Activated CD4-positive, alpha-beta T cell treated with anti-CD3 and anti-CD28 coated beads, Interleukin-2, amount 50 U/mL, for 16 hours (primary cell): ENCODE measurements around the gene ZDHHC14.

Experiments used
- DNase-seq: peaks from one replicate; pipeline ENCODE4 v3.0.0-alpha.2; 2020

Gene ZDHHC14

DNA sequence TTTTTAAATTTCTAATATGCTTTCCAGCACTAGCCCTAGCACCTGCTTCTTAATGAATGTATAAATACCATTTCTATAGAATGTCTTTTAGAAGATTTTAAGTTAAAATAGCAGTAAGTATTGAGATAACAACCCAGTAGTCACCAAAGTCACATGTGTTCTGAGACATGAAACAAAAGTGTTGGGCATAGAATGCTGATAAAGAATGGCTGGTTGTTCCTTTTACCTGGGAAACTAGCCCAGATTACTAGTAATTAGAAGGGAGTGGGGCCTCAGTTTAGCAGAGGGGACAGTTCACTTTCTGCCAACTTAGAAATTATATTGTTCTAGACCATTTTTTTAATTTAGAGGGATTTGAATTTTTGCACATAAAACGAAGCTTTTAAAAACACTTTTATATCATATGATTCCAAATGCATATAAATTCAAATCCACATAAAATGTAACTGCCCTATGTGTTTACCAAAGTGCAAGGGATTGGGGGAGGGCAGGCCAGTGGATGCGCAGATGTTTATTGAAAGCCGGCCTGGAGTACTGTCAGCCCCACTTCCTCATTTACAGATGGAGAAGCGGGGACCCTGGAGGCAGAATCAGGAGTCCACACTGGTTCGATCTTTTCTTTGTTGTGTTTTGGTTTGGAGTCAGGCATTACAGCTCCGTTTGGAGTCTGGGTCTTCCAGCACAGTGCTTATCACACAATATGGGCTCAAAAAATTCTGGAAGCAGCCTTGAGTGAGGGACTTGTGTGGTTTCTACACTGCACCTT lies 139.8 kb downstream of the ZDHHC14 start:
- DNase-seq = no peak

DNA sequence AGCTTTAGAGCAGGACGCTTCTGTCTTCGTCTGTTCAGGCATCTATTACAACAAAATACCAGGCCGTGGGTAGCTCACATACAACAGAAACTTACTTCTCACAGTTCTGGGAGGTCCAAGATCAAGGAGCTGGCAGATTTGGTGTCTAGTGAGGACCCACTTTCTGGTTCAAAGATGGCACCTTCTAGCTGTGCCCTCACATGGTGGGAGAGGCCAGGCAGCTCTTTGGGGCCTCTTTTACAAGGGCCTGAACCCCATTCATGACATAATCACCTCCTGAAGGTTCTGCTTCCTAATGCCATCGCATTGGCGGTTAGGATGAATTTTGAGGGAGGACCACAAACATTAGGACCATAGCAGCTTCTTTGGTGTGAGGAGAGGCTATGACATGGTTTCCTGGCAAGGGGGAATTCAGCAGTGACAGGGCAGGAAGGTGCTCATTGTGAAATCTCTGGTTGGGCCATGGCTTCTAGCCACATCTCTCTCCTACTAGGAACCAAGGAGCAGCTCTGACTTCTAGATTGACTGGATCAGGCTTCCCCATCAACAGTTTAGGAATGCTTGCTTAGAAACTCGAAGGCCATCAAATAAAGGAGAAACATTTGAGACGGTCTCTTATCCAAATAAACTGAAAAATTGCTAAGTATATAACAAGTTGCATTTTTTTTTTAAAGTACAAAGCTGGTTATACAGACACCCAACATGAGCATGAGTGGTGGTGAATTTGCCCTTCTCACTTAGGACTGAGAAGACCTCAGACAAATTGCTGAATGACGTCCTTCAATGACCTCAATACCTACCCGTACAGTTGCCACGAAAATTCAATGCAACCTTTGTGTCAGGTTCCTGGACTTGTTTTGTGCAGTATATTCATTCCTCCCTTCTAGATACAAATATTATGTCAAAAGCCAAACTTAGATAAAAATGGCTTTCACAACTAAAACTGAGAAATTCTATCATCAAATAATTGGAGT lies 140.7 kb downstream of the ZDHHC14 start:
- peak; percentile 12 for DNase-seq

DNA sequence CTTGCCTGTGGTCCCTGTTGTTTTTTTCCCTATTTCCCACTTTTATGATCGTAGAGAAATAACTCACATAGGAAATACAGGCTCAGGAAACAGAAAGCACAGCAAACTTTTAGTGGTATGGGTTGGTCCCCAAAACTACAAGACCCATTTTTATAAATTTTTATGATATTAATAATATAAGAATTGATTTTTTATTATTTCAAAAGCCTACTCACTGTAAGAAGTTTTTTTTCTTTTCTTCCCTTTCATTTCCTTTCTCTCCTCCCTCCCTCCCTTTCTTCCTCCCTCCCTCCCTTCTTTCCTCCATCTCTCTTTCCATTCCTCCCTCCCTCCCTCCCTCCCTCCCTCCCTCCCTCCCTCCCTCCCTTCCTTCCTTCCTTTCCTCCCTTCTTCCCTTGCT lies 141.5 kb downstream of the ZDHHC14 start:
- DNase-seq = no peak

DNA sequence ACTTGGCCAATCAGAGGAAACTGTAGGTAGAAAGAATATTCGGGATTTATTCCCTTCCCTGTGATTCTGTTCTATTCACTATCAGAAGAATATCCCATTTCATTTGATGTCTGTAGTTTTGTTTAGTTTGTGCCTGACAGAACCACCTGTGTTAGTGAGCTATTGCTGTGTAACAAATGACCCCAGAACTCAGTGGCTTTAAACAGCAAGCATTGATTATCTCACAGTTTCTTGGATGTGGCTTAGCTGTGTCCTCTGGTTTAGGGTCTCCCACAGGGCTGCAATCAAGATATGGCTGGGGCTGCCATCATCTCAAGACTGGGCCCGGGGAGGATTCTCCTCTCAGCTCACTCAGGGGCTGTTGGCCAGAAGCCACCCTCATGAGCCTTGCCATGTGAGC lies 143.7 kb downstream of the ZDHHC14 start:
- no peak for DNase-seq

DNA sequence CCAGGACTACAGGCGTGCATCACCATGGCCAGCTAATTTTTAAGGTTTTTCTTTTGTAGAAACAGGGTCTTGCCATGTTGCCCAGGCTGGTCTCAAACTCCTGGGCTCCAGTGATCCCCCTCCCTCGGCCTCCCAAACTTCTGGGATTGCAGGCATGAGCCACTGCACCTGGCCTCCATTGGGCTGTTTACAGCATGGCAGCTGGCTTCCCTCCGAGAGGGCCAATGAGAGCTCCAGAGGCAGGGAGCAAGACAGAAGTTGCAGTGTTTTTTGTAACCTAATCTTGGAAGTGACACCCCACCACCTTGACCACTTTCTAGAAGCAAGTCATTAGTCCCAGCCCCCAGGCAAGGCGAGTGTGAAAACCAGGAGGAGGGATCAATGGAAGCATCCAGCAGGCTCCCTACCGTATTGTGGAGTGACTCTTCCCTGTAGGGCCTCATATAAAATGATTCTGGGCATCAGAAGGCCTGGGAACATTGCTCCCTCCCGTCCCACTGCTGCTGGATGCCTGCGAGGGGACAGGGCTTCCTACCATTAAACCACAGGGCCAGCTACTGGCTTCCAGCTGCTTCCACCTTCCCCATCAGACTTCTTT lies 144.4 kb downstream of the ZDHHC14 start:
- DNase-seq = no peak

DNA sequence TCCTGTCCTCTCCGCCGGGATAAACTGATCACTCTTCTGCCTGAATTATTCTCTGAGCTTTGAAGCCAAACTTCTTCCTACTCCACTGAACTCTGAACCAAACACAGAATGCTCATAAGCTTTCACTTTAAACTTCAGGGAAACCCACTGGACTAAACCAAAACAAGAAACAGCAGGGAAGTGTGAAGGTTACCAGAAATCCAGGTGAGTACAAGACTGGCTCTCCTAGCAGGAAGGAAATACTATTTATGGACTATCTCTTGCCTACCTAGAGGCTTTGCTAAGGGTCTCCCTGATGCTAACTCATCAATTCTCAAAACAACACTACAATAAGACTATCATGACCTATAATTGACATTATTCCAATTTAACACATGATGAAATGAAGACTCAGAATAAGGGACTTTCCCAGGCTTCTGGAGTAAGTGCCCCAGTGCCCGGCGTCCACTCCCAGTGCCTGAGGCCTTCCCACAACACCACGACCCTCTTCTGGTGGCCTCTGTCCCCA lies 145.0 kb downstream of the ZDHHC14 start:
- DNase-seq = no peak

DNA sequence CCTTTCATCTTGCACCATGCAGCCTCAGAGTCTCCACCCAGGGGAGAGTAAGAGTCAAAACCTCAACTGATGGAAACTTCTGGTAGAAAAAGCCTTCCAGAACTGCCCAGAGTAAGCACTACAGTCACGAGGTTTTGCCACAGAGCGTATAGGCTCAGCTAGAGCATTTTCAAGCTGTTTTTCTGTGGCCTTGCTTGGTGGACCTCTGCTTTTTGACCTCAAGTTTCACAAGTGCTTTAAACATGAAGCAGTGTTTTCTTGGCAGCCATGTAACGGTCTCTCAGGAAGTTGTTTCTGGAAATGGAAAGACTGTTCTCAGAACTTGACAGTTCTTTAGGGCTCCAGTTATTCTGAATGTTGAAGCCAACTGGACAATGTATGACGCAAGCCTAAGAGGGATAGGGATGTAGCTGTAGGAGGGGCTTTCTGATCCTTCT lies 146.5 kb downstream of the ZDHHC14 start:
- DNase-seq = peak; percentile 46

DNA sequence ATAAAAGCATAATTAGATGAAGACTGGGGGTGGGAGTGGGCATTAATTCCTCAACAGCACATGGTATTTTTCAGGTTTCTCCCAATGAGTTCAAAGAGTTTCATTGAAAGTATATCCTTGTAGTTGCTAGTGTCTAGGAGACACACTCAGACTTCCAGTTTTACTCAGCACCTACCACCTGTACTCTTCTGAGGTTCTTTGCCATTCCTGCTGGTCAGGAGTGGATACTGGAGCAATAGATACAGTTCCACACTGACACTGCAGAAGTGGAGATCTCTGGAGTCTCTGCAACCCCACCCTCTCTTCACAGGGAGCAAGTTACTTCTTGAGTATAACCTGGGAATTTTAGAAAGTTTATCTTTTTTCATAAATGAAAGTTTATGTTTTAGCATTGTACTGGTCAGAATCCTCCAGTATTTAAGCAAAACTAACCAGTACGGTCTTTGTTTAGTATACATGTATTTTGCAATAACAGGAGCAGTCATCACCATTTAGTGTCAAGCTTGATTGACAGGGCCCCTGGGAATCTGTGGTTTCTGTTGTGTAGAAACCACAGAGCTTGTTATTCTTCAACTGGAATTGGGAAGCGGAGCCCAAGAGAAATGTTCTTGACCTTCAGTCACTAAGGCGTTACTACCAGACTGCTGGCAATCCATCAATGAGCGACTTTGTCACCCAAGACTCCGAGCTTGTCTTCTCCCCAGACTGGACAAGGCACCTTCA lies 148.1 kb downstream of the ZDHHC14 start:
- no peak for DNase-seq

DNA sequence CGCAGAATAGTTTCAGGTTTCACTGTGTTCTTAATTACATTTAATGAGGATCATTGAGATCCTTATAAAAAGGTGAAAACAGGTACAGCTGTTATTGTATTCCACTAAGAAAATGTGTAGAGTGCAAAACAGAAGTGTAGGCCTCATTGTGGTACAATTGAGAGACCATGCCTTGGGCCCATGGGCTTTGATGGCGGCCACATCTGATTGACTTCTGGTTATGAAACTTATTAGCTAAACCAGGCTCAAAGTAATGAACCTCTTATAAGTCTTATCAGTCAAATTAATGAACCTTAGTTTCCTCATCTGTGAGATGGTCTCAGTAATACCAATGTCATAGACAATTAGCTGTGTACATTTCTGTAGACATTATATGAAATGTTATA lies 148.7 kb downstream of the ZDHHC14 start:
- no peak for DNase-seq

DNA sequence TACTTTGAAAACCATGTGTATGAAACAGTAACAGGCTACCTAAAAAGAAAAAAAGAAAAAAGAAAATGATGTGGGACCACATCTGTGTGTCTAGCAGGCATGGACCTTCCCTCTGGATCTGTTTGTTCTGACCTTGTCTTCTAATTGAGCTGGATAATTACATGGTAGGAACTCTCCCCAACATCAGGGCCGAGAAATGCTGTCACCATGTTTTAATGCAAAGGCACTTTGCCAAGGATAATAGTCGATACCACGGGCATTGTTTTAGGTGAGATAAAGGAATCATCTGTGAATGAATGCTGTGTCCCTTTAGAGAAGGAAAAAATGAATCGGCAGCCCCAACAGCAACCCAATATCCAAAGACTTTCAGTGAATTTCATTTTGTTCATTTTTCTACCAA lies 149.1 kb downstream of the ZDHHC14 start:
- DNase-seq = no peak

DNA sequence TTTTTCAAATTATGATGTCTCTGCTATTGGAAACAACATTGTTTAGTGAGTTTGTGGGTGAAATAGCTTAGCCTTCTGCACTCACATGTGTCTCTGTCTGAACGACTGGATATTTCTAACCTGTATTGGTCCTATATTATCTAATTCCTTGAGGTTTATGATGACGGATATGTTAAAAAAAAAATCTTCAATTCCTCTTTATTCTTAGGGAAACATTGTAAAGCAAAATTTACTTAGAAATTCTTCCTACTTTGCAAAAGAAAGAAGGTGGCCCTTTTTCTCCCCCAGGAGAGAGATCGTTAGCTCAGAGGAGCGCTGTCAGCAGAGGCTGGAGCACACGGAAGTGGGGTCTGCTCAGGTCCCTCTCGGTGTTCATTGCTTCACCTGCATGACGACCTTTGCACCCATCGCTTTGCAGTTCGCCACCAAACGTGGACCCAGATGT lies 149.8 kb downstream of the ZDHHC14 start:
- DNase-seq = no peak

DNA sequence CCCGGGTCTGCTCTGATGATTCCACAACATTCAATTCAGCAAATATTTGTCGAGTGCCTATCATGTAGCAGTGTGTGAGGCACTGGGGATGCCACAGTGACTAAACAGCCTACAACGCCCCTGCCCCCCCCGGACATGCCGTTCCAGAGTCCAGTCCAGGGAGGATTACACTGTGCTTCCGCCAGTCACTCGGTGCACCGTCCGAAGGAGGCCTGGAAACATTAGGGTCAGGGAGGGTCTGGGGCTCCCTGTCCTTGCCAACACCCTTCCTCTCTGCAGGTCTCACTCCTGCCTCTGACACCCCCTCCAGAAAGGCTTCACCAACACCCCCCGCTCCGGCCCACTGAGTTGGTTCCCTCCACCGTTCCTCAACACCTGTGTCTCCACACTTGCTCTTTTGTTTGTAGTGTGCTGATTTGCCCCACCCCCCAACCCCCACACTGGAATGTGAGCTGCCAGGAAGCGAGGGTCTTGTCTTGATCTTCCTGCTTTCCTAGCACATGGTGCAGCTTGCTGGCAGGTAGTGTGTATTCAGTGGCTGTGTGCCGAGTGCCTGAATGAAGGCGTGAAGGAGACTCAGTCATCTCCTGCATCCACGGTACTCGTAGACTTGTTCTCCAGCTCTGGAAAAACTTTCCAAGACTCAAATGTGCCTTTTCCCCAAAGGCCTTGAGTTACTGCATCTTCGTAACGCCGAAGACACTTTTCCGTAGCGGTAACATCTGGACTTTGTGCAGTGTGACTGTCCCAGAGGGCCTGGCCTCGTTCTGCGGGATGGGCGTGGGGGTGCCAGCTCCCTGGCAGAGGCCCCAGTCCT lies 150.4 kb downstream of the ZDHHC14 start:
- no peak for DNase-seq

DNA sequence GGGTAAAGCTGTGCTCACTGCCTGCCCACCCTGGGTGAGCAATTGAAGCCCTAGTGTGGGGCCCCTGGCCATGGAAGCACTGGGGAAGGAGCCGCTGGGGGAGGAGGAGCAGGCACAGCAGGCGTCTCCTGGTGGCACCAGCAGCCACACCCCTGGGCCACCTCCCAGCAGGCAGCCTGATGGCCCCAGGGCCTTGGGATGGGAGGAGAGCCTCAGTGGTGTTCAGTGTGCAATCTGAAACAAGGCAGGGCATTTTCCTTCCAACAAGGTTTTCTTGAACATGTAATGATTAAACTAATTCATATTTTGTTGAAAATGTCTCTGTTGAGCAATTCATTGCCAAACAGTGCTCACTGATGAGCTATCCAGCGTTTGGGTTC lies 151.0 kb downstream of the ZDHHC14 start:
- DNase-seq = no peak

DNA sequence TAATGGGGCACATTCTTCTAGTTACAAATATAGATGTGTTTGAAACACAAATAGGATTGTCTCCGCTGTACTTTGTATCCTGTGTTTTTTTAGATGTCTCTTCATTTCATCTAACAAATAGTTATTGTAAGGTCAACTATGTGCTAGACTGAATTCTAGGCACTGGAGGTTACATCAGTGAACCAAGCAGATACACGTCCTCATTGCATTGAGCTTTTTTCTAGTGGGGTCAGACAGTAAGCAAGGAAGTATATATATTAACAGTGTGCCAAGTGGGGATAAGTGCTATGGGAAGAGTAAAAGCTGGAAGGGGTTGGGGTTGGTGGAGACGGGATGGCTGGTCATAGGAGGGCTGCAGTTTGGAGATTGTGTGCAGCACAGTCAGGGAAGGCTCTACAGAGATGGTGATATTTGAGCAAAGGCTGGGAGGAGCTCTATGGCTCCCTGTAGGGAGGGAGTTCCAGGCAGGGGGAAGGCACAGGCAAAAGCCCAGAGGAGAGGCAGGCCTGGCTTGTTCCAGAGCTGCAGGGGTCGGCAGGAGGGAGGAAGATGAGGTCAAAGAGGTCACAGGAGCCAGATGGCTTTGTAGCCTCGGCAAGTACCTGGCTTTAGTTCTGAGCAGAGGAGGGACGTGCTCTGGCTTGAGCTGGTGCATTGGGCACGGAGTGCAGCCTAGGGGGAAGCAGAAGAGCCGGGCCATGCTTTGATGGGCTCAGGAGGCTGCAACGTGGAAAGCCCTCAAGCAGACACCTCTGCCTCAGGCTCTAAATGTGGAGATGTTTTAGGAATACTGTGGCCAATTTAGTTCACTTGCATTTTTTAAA lies 152.3 kb downstream of the ZDHHC14 start:
- no peak for DNase-seq

DNA sequence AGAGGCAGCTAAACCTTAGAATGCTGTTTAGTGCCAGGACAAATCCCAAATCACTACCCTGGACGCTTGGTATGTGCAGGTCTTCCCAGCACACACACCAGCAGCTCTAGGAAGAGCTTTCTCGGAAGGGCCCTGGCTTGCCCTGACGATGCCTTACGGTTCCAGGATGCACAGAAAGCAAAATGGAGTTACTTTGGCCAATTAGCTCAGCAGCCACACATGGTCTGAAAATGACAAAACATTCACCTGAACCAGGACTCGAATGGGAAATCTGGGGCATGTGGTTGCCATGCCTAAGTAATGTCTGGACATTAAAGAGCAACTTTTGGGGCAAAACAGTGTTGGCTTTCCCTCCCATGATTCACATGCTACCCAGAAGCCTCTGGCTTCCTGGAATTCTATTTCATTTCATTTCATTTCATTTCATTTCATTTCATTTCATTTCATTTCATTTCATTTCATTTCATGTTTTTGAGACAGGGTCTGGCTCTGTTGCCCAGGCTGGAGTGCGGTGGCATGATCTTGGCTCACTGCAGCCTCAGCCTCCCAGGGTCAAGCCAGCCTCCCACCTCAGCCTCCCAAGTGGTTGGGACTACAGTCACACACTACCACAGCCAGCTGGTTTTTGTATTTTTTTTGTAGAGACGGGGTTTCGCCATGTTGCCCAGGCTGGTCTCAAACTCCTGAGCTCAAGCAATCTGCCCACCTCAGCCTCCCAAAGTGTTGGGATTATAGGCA lies 153.3 kb downstream of the ZDHHC14 start:
- no peak for DNase-seq

DNA sequence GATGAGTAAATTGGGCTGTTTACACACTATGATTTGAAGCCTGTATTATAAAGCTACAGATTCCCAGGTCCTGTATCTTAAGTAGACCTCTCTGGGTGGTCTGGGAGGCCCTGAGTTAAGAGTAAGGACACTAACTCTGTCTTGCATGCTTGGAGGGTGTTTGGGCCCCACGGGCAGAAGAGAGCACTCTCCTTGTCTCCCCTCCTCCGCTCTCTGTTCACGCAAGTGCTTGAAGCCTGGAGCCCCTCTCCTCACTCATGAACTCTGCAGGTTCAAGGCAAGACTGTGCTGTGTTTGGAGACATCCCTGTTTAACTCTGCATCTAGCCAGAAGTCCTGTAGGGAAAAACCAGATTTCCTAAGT lies 154.0 kb downstream of the ZDHHC14 start:
- no peak for DNase-seq

DNA sequence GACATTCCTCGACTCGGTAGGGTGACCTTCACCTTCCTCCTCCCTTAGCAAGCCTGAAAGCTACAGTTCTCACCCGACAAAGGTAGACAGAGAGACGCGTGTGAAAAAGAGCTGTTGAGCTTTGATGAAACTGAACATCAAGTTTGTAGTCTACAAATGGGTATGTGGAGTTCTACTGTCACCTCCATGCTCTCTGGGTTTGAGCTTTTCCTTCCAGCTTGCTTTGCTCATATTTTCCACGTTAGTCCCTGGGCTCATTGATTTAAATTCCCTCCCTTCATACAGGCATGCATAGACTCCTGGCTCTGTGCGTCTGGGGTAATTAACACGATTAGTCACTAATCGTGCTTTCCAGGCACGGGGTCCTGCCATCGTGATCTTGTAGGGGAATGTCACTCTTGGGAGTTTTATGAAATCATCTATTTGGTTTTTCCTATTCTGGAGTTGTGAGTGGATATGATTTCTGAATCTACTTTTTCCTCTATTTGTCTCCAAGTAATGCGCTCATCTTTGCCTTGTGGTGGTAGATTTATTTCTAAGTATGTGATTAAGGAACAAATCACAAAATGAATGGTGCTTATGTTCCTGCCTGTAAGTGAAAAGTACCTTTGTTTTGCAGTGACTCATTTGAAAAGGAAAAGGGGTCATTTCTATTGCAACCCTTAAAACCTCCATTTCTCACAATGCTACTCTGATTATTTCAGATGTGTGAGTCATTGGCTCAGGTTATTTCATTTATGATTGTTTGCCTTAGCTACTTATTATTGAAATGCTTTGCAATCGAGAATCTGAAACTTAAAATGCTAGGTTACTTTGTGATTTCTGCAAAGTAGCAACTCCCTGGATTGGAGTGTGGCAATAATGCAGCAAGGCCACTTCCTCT lies 154.6 kb downstream of the ZDHHC14 start:
- peak; percentile 90 for DNase-seq

DNA sequence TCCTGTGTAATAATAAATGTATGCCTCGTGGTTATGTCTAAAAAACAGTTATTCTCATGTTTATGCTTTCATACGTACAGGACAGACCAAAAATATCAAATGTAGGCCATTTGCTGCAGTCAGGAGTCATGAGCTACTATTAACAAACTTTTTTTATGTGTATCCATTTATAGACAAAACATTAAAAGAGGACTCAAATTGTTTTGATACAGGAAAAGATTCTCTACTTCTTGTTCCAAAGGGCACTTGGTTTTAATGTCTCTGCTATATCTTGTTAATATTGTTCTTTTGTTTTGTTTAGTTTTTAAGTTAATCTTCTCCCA lies 155.2 kb downstream of the ZDHHC14 start:
- DNase-seq = no peak

DNA sequence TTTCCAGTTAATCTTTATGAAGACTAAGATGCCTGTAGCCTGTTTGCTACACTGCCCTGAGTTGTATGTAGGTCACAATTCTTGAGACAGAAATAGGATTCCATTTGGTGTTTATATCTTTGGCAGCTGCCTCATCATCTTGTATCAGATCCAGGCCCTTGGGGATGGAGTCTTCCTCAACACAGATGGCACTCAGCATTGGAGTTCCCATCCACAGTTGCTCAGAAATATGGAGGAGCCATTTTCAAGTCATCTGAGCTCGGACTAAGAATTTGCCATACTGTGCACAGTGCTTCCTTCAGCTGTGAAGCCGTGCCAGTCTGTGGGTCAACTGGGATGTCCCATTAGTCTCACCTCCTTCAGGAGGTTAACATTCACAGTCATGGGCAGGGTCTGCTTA lies 156.6 kb downstream of the ZDHHC14 start:
- DNase-seq = no peak
